NCI-H2171 (cell line): ENCODE results near the gene GARIN5A.
"Not testable (repeated sequence)": the region's sequence is repeated elsewhere in the genome, so short reads cannot be mapped to it uniquely, and the experiment has no call there.

Experiments
- DNase-seq: peaks from one replicate; lab custom pipeline; 2025; lab: John Stamatoyannopoulos, UW

Gene GARIN5A

DNA sequence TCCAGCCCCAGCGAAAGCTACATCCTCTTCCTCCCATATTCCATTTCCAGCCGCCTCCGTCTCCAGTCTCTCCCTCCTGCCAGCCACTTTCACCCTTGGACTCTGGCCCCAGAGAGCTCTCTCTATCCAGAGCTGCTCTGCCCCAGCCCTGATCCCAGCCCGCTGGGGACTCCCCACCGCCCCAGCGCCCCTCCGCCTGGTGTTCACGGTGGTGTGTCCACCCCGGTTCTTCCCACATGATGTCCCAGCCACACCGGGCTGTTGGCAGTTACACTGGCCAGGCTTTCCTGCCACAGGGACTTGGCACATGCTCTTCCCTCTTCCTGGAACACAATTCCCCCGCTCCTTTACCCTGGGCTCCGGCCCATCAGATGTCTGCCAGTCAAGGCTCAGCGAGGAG is 11.6 kb downstream of the GARIN5A start:
- no peak for DNase-seq

DNA sequence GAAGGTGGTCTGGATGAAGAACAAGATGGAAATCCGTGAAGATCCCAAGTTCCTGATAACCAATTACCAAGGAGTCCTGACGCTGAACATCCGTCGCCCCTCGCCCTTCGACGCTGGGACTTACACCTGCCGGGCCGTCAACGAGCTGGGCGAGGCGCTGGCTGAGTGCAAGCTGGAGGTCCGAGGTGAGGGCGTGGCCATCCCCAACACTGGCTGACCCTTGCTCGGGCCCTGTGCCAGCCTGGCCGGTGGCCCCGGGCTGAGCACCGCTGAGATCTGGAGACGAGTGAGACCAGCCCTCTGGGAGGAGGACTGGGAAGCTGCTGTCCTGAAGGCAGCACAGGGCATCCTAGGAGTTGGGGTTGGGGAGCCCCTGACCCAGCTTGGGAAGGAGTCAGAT is 12.3 kb downstream of the GARIN5A start:
- DNase-seq, result no peak

DNA sequence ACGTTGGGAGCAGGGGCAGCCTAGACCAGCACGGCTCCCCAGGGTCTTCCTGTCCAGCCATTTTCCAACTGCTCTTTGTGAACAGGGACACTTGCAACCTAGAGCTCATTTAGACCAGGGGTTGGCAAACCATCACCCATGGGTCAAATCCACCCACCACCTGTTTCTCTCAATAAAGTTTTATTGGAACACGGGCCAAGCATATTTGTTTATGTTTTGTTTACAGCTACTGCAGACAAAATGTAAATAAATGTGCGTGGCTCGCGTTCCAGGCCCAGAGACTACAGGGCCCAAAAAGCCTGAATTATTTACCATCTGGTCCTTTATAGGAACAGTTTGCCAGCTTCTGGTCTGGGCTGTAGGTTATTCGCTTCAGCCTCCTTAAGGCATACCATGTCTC is 13.7 kb downstream of the GARIN5A start:
- no peak for DNase-seq

- DNase-seq, result peak; percentile 29
Observed at GRCh38 chr19:50461066-50461875, 15.4 kb downstream of the GARIN5A start.

DNA sequence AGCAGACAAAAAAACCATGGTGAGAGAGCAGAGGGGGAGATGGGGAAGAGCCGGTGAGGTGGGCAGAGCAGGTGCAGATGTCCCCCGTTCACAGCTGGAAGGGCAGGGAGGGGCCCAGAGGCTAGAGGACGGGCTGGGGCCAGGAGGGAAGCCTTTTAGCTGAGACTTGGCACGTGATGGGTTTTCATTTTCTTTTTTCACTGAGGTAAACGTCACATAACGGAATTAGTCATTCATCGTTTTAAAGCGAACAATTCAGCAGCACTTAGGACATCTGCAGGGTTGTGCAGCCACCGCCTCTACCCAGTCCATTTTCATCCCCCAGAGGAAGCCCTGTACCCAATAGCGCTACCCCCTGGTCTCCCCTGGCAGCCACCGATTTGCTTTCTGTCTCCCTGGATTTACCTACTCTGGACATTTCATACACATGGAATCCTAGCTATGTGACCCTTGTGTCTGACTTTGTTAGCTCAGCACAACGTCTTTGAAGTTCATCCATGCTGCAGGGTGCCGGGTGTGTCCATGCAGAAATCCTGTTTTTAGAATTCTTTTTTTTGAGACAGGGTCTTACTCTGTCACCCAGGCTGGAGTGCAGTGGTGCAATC is 16.4 kb downstream of the GARIN5A start:
- no peak for DNase-seq

- no peak for DNase-seq
Observed at GRCh38 chr19:50459638-50460037, 17.0 kb downstream of the GARIN5A start.

- DNase-seq, result no peak
Observed at GRCh38 chr19:50459067-50459456, 17.6 kb downstream of the GARIN5A start.

DNA sequence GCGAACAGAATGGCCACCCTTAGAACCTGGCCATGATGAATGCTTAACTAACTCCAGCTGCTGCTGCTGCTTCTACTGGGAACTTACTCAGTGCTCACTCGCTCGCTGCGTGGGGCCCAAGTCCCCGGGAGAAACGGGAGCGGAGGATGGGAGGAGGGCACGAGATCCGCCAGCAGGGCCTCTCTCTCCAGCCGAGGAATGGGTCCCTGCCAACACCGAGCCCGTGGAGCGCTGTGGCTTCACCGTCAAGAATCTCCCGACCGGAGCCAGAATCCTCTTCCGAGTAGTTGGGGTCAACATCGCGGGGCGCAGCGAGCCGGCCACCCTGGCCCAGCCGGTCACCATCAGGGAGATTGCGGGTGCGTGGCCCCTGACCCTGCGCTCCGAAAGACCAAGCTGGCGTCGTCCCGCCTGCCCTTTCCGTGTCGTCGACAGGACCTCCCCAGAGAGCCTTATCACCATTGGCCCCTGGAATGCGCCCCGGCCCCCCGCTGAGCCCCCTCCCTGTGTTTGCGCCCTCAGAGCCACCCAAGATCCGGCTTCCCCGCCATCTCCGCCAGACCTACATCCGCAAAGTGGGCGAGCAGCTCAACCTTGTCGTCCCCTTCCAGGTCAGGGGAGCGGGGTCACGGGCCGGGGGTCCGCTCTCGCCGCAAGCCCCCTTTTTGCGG is 18.1 kb downstream of the GARIN5A start:
- no peak for DNase-seq

DNA sequence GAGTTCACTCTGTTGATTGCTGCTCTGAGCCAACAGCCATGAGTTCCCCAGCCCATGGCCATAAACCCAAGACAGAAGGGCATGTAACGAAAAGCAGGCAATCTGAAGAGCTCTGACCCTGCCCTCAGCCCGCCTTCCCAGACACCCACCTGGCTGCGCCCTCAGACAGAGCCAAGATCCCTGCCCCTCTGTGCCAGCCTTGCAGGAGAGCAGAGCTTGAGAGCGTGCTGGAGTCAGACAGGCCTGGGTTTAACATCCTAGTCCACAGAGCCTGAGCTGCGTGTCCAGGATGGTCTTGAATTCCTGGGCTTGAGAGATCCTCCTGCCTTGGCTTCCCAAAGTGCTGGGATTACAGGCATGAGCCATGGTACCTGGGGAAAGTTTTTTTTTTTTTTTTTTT is 19.3 kb downstream of the GARIN5A start:
- DNase-seq, result no peak

DNA sequence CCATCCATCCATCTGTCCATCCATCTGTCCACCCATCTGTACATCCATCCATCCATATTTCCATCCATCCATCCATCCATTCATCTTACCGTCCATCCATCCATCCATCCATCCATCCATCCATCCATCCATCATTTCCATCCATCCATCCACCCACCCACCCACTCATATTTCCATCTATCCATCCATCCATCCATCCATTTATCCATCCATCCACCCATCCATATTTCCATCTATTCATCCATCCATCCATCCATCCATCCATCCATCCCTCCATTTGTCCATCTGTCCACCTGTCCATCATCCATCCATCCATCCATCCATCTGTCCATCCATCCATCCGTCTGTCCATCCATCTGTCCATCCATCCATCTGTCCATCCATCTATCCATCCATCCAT is 20.7 kb downstream of the GARIN5A start:
- DNase-seq, result no peak

- no peak for DNase-seq
Observed at GRCh38 chr19:50453243-50453642, 23.4 kb downstream of the GARIN5A start.

GRCh38 chr19:50451223-50451534 is 25.5 kb downstream of the GARIN5A start:
- no peak for DNase-seq

- no peak for DNase-seq
Observed at GRCh38 chr19:50450369-50451222, 26.1 kb downstream of the GARIN5A start.

GRCh38 chr19:50449236-50449899 is 27.3 kb downstream of the GARIN5A start:
- no peak for DNase-seq

GRCh38 chr19:50447750-50448149 is 28.9 kb downstream of the GARIN5A start:
- DNase-seq, result no peak

GRCh38 chr19:50447053-50447452 is 29.6 kb downstream of the GARIN5A start:
- DNase-seq, result no peak

DNA sequence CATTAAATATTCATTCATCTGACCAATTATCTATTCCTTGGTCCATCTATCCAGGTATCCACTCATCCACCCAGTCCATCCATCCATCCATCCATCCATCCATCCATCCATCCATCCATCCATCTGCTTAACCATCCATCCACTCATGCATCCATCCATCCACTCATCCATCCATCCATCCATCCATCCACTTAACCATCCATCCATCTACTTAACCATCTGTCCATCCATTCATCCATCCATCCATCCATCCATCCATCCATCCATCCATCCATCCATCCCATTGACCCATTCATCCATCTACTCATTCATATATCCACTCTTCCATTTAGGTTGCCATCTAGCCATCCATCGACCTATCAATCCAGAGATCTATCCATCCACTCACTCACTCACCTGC is 32.6 kb downstream of the GARIN5A start:
- DNase-seq, result no peak

- DNase-seq, result not testable (repeated sequence)
Observed at GRCh38 chr19:50439130-50439529, 37.5 kb downstream of the GARIN5A start.

DNA sequence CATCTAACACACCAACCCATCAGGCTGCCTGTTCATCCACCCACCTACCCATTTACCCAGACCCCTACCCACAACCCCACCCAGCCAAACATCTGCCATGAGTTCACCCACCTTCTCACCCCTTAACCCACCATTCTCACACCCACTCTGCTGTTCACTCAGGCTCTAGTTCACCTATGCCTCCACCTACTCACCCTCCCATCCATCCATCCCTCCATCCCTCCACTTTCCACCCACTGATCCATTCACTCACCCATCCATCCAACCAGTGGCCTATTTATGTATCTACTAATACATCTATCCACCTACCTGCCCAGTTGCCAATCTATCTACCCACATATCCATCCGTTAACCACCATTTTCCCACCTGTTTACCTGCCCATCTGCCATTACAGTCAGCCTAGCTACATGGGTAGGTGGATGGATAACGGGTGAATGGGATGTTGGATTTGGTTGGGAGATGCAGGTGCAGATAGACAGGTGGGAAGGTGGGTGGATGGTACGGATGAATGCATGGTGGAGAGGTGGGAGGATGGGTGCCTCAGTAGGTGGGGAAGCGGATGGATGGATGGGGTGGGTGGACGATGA is 38.7 kb downstream of the GARIN5A start:
- no peak for DNase-seq

- no peak for DNase-seq
Observed at GRCh38 chr19:50435627-50436026, 41.0 kb downstream of the GARIN5A start.

GRCh38 chr19:50435221-50435620 is 41.4 kb downstream of the GARIN5A start:
- DNase-seq, result no peak

GRCh38 chr19:50434525-50434924 is 42.1 kb downstream of the GARIN5A start:
- no peak for DNase-seq
